Suppressor macrophage treated with lipopolysaccharide for 1 hour (primary cell): Measurements from ENCODE around the gene APOA5.
"Not testable (repeated sequence)": the region's sequence is repeated elsewhere in the genome, so short reads cannot be mapped to it uniquely, and the experiment has no call there.

Source experiments
- DNase-seq, 3 donors: peaks; one replicate each; pipeline ENCODE4 v3.0.0-alpha.2; 2020 to 2022

APOA5 gene, protein sequence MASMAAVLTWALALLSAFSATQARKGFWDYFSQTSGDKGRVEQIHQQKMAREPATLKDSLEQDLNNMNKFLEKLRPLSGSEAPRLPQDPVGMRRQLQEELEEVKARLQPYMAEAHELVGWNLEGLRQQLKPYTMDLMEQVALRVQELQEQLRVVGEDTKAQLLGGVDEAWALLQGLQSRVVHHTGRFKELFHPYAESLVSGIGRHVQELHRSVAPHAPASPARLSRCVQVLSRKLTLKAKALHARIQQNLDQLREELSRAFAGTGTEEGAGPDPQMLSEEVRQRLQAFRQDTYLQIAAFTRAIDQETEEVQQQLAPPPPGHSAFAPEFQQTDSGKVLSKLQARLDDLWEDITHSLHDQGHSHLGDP

DNA sequence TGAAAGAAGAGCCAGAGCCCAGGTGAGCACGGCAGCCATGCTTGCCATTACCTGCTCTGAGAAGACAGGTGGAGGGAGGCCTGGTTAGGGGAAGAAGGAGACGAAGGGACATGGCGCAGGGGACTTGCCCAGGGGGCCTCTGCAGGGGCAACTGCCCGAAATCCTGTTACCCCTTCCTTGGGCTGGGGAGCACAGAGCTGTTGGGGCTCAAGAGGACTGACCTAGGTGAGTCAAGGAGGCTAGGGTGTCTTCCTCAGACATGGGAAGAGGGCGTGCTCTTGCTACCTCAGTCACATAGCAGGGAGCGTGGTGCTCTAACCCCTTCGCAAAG lies at the start of gene APOA5:
APOA5 (minus strand) TSS at position 67 of the 331 bp plus-strand sequence; CDS start at position 48, 19 bp downstream.
- DNase-seq: no peak

DNA sequence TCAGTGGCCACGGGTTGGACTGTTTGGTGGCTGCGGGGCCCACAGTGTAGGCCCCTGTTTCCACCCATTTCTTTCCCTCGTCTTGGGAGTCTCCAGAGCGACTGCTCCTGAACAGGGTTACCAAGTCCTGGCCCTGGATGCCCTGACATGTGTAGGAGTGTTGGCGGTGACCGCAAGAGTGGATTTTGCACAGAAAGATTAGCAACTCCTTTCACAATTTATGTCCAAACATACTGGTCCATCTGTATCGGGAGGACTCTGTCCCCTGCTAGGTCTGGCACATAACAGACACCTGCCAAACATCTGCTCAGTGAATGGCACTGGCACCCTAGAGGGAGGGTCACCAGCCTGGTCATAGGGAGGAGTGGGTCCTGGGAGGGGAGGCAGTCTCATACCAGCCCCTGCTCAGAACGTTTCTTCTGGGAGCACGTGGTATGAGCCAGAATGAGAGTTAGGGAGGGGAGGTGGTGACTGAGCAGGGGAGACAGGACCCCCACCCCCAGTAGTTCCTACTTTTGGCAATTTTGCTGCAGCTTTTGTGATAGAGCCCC lies 49.1 kb upstream of the APOA5 start:
- no peak for DNase-seq

DNA sequence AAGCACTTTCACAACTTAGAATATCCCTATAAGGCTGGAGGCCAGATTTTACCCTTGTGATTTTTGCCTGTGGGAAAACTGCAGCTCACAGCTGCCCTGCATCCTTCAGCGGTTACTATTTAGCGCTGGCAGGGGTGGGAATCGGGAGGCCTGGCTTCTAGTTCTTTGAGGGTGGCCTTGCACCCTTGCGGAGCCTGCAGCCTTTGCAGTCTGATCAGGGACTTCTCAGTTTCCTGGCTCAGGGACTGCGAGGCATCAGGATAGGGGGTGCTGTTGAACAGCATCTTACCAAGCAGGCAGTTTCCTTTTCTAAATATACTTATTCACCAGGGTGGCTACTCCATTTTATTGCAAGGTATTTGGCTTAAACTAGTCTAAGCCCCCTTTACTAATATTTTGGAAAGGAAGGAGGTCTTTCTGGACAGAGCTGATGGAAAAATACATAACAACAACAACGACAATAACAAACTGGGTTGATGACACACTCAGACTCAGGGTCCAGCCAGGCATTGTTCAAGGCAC lies 48.6 kb upstream of the APOA5 start:
- no peak for DNase-seq

GRCh38 chr11:116838321-116839084 lies 46.8 kb upstream of the APOA5 start:
- DNase-seq: no peak

- DNase-seq: no peak
Measured at GRCh38 chr11:116837231-116838091, 45.8 kb upstream of the APOA5 start, which contains the start of gene APOA1. Gene APOA1 (minus strand): TSS chr11:116837622. CDS start chr11:116837387, 235 bp downstream.

- DNase-seq: no peak
Measured at GRCh38 chr11:116836632-116836991, 44.9 kb upstream of the APOA5 start.

- peak; percentile 63 to 81 (median 71) for DNase-seq
Measured at GRCh38 chr11:116835791-116836631, 44.3 kb upstream of the APOA5 start.

GRCh38 chr11:116835042-116835772 lies 43.5 kb upstream of the APOA5 start:
- peak; percentile 47 to 60 (median 50) for DNase-seq

DNA sequence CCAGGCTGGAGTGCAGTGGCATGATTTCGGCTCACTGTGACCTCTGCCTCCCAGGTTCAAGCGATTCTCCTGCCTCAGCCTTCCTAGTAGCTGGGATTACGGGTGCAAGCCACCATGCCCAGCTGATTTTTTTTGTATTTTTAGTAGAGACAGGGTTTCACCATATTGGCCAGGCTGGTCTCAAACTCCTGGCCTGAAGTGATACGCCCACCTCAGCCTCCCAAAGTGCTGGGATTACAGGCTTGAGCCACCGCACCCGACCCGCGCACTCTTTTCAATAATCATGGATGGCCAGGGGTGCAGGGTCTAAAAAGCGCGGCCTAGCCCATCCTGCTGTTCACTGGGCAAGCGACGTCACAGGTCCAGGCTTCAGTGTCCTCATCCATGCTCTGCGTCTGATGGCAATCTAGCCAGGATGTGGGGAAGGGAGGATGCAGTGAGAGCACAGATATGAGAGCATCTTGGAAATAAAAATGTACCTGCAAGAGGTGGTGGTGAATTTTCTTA lies 42.9 kb upstream of the APOA5 start:
- DNase-seq: not testable (repeated sequence)

DNA sequence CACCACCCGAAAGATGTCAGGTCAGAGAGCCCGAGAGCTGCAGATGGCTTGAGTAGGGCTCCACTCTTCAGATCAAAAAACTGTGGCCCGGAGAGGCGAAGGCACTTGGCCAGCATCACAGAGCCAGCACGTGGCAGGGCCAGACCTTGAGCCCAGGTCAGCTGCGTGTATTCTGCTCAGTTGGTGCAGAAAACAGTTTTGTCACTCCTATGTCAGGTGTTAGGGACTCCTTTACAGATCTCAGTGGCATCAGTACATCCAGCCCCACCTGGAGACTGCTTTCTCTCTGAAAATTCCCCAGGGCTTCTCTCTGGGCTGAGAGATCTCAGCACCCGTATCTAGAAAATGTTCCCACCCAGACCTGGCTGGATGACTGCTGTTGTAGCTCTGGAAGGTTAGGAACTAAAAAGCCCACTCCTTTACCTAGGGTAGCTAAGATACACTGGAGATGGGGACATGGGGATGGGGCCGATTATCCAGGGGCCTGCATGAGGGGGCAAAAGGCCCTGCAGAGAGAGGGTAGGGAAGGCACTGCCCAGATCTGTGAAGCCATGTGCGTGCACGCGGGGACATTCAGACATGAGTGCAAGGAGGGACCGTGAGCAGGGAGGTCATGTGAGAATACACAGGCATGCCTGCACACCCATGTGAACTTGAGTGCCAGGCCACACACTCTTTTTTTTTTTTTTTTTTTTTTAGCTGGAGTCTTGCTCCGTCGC lies 42.3 kb upstream of the APOA5 start:
- no peak for DNase-seq

- DNase-seq: no peak
Measured at GRCh38 chr11:116833491-116833815, 41.8 kb upstream of the APOA5 start.

DNA sequence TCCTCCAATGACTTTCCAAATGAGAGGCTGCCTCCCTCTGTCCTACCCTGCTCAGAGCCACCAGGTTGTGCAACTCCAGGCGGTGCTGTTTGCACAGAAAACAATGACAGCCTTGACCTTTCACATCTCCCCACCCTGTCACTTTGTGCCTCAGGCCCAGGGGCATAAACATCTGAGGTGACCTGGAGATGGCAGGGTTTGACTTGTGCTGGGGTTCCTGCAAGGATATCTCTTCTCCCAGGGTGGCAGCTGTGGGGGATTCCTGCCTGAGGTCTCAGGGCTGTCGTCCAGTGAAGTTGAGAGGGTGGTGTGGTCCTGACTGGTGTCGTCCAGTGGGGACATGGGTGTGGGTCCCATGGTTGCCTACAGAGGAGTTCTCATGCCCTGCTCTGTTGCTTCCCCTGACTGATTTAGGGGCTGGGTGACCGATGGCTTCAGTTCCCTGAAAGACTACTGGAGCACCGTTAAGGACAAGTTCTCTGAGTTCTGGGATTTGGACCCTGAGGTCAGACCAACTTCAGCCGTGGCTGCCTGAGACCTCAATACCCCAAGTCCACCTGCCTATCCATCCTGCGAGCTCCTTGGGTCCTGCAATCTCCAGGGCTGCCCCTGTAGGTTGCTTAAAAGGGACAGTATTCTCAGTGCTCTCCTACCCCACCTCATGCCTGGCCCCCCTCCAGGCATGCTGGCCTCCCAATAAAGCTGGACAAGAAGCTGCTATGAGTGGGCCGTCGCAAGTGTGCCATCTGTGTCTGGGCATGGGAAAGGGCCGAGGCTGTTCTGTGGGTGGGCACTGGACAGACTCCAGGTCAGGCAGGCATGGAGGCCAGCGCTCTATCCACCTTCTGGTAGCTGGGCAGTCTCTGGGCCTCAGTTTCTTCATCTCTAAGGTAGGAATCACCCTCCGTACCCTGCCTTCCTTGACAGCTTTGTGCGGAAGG lies 40.9 kb upstream of the APOA5 start:
- DNase-seq: no peak

DNA sequence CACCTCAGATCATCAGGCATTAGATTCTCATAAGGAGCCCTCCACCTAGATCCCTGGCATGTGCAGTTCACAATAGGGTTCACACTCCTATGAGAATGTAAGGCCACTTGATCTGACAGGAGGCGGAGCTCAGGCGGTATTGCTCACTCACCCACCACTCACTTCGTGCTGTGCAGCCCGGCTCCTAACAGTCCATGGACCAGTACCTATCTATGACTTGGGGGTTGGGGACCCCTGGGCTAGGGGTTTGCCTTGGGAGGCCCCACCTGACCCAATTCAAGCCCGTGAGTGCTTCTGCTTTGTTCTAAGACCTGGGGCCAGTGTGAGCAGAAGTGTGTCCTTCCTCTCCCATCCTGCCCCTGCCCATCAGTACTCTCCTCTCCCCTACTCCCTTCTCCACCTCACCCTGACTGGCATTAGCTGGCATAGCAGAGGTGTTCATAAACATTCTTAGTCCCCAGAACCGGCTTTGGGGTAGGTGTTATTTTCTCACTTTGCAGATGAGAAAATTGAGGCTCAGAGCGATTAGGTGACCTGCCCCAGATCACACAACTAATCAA lies 40.2 kb upstream of the APOA5 start:
- no peak for DNase-seq

DNA sequence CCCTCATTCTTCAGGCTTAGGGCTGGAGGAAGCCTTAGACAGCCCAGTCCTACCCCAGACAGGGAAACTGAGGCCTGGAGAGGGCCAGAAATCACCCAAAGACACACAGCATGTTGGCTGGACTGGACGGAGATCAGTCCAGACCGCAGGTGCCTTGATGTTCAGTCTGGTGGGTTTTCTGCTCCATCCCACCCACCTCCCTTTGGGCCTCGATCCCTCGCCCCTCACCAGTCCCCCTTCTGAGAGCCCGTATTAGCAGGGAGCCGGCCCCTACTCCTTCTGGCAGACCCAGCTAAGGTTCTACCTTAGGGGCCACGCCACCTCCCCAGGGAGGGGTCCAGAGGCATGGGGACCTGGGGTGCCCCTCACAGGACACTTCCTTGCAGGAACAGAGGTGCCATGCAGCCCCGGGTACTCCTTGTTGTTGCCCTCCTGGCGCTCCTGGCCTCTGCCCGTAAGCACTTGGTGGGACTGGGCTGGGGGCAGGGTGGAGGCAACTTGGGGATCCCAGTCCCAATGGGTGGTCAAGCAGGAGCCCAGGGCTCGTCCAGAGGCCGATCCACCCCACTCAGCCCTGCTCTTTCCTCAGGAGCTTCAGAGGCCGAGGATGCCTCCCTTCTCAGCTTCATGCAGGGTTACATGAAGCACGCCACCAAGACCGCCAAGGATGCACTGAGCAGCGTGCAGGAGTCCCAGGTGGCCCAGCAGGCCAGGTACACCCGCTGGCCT lies 38.7 kb upstream of the APOA5 start:
- DNase-seq: no peak

DNA sequence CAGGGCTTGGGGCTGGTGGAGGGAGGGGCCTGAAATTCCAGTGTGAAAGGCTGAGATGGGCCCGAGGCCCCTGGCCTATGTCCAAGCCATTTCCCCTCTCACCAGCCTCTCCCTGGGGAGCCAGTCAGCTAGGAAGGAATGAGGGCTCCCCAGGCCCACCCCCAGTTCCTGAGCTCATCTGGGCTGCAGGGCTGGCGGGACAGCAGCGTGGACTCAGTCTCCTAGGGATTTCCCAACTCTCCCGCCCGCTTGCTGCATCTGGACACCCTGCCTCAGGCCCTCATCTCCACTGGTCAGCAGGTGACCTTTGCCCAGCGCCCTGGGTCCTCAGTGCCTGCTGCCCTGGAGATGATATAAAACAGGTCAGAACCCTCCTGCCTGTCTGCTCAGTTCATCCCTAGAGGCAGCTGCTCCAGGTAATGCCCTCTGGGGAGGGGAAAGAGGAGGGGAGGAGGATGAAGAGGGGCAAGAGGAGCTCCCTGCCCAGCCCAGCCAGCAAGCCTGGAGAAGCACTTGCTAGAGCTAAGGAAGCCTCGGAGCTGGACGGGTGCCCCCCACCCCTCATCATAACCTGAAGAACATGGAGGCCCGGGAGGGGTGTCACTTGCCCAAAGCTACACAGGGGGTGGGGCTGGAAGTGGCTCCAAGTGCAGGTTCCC lies 38.0 kb upstream of the APOA5 start, which contains the start of gene APOC3:
APOC3 (plus strand) TSS at position 383 of the 659 bp plus-strand sequence. CDS start 676 bp downstream, outside the sequence.
- no peak for DNase-seq

- no peak for DNase-seq
Measured at GRCh38 chr11:116828632-116829524, 37.2 kb upstream of the APOA5 start.
